Transverse colon (tissue), 4 donors: ENCODE measurements around the gene ABCC1. TPM values are rescaled to one million over a fixed set of nuclear protein-coding genes. Genes with fewer than 3 reads are reported as not detected.

ENCODE experiments used
- DNase-seq: peaks from one replicate; pipeline ENCODE4 v3.0.0-alpha.2; 2019
- H3K27ac ChIP-seq, 4 donors: fragments of 200-600 bp; sonication (generic); 2 replicates each; pipeline ENCODE4 v1.5.1; 2016 to 2018; ENCODE audit warnings: inconsistent platforms in 4 of 4
- H3K27me3 ChIP-seq: fragments of 200-600 bp; sonication (generic); 2 replicates; pipeline ENCODE4 v1.5.1; 2017; ENCODE audit warnings: inconsistent platforms
- H3K36me3 ChIP-seq, 4 donors: fragments of 200-600 bp; sonication (generic); 2 replicates each; pipeline ENCODE4 v1.5.1; 2017 to 2019; ENCODE audit warnings: inconsistent platforms in 4 of 4
- H3K4me1 ChIP-seq, 4 donors: fragments of 200-600 bp; sonication (generic); 2 replicates each; pipeline ENCODE4 v1.5.1; 2017 to 2020; ENCODE audit warnings: inconsistent platforms in 4 of 4
- H3K4me3 ChIP-seq, 4 donors: fragments of 200-600 bp; sonication (generic); 1 replicate in 1 of 4; 2 replicates in 3 of 4; pipeline versions ENCODE4 v1.5.1 to v1.6.1; 2017 to 2019; ENCODE audit warnings: inconsistent platforms in 4 of 4
- H3K9me3 ChIP-seq, 2 donors: fragments of 200-600 bp; sonication (generic); 2 replicates each; pipeline ENCODE4 v1.5.1; 2017 to 2019; ENCODE audit warnings: inconsistent platforms in 2 of 2
- EP300 ChIP-seq: sonication (generic); formaldehyde crosslinking; IDR thresholded peaks from one replicate; pipeline ENCODE4 v1.6.1; 2017; ENCODE audit warnings: antibody characterized with exemption, low read depth
- POLR2A ChIP-seq: fragments of 450-650 bp; IDR thresholded peaks from one replicate; pipeline ENCODE4 v1.6.1; 2016; ENCODE audit warnings: antibody characterized with exemption, mild to moderate bottlenecking, moderate library complexity
- POLR2AphosphoS5 ChIP-seq, 3 donors: sonication (generic); formaldehyde crosslinking; IDR thresholded peaks; one replicate each; pipeline ENCODE4 v1.6.1; 2016; ENCODE audit warnings: antibody characterized with exemption in 3 of 3
- WGBS, 2 donors: methylation state at CpG; one replicate each; pipeline ENCODE4 v1.1.5; 2018; ENCODE audit warnings: low coverage in 1 of 2; 5-methylcytosine and 5-hydroxymethylcytosine counted together
- in situ Hi-C, 4 donors: fragments of 200-750 bp; cut with MboI; loops; one replicate each; pipeline versions ENCODE4 v1.15.0 to v1.15.1; 2017; ENCODE audit warnings: low sequenced_read_pairs in 3 of 4, low pct_ligation_motif_present in 1 of 4, low pct_unique_long_range_greater_than_20kb in 1 of 4
- intact Hi-C: fragments of 100-400 bp; cut with DNase I; formaldehyde crosslinking; loops from one replicate; pipeline ENCODE4 v1.15.1; 2023; ENCODE audit warnings: low total_unique reads
- total RNA-seq, 4 donors: library from RNA; depleted of rRNA; stranded (reverse); fragments of >200 nt; gene quantifications; one replicate each; pipeline ENCODE4 v1.1.0, GENCODE V29; 2016
- TF ChIP-seq, protein P1 (sequence below), 5 experiments: fragments of 200-600 bp in 3 of 5; fragments of 450-650 bp in 2 of 5; sonication (generic) in 3 of 5; IDR thresholded peaks; 1 replicate in 2 of 5; 2 replicates in 3 of 5; pipeline ENCODE4 v1.5.1; 2016 to 2017; ENCODE audit warnings: antibody characterized with exemption in 5 of 5, inconsistent platforms in 3 of 5, mild to moderate bottlenecking in 2 of 5, moderate library complexity in 1 of 5

ABCC1 gene
- total RNA-seq, 4 donors from 2014 or later = 17.1 to 67.3 (median 36.9) TPM

DNA sequence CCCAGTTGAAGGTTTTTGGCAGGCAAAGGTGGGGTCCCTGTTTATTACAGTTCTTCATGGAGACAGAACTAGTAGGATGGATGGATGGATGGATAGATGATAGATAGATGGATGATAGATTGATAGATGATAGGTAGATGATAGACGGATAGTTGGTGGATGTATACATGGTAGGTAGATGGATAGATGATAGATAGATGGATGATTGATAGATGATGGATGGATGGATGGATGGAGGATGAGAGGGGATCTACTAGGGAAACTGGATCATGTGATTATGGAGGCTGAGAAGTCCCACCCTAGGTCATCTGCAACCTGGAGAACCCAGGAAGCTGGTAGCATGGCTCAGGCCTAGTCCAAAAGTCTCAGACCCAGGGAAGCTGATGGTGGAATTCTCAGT is 88.6 kb downstream of the ABCC1 start:
- DNase-seq = no peak
- Histone ChIP-seq H3K4me1 (no peaks in the 10 kb centered on the region), H3K27ac (no peak overlapping the region), H3K36me3 (peaks cover 0 to 18% (median 3%) of the 10 kb centered on the region in 4 donors), H3K27me3 (no peaks in the 10 kb centered on the region), H3K9me3 (no peaks in the 10 kb centered on the region), H3K4me3 (no peak overlapping the region)
- in situ Hi-C loops (no loop called here), intact Hi-C loops (no loop called here)
- WGBS, 2 donors = 100% methylated on average over 1 of the region's 1 CpG
- TF ChIP-seq, protein P1, sequence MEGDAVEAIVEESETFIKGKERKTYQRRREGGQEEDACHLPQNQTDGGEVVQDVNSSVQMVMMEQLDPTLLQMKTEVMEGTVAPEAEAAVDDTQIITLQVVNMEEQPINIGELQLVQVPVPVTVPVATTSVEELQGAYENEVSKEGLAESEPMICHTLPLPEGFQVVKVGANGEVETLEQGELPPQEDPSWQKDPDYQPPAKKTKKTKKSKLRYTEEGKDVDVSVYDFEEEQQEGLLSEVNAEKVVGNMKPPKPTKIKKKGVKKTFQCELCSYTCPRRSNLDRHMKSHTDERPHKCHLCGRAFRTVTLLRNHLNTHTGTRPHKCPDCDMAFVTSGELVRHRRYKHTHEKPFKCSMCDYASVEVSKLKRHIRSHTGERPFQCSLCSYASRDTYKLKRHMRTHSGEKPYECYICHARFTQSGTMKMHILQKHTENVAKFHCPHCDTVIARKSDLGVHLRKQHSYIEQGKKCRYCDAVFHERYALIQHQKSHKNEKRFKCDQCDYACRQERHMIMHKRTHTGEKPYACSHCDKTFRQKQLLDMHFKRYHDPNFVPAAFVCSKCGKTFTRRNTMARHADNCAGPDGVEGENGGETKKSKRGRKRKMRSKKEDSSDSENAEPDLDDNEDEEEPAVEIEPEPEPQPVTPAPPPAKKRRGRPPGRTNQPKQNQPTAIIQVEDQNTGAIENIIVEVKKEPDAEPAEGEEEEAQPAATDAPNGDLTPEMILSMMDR (IDR thresholded peaks at IDR 0.05) = no peak
- no peak for TF ChIP-seq POLR2A
- no peak for TF ChIP-seq POLR2AphosphoS5 (IDR thresholded peaks at IDR 0.05)
- no peak for TF ChIP-seq EP300

DNA sequence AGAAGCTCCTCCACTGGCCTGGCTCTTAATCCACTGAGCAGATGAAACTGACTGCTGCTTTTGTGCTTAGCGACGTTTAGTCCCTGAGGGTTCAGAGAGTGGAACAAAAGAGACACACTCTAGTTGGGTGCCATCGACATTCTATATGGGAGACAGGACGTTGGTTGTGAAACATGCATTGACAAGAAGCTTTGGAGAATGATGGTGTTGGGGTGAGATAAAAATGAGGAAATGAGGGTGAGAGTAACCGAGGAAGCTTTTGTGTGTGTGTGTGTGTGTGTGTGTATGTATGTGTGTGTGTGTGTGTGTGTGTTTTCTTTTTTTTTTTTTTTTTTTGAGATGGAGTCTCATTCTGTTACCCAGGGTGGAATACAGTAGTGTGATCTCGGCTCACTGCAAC is 89.5 kb downstream of the ABCC1 start:
- Histone ChIP-seq H3K4me3 (no peak overlapping the region), H3K27me3 (no peaks in the 10 kb centered on the region), H3K27ac (no peak overlapping the region), H3K9me3 (no peaks in the 10 kb centered on the region), H3K4me1 (no peaks in the 10 kb centered on the region), H3K36me3 (peaks cover 0 to 18% (median 3%) of the 10 kb centered on the region in 4 donors)
- intact Hi-C loops = no loop called here
- no peak for DNase-seq
- in situ Hi-C loops = no loop called here
- 50 to 67% methylated on average over 5 to 6 of the region's 6 CpGs for WGBS, 2 donors
- TF ChIP-seq POLR2A (no peak), POLR2AphosphoS5 (IDR thresholded peaks at IDR 0.05) (no peak), EP300 (no peak)
- TF ChIP-seq, protein P1 (IDR thresholded peaks at IDR 0.05) = no peak

DNA sequence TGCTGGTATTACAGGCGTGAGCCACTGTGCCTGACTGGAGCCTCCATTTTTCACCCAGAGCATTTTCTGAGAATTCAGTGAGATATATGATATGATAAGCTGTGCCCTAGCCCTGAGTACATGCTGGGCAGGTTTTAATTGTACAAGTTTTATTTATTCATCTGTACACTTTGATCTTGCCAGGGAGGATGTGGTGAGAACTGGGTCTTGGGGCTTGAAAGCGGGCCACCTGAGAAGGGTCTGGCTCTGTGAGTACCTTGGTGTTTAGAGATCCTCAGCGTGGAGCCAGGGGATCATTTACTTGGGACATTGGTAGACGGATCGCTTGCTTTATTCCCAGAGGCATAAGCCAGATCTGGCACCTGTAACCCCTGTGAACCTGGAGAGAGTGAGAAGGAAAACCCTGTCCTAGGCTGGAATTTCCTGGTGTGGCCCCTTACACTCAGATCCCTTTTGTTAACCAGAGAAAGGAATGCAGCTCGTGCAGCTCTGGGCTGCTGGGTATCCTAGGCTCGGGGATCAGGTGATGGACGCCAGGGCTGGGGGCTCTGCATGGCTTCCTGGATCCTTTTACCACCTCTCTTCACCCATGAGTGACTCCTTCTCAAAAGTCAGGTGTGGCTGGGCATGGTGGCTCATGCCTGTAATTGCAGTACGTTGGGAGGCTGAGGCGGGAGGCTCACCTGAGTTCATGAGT is 91.9 kb downstream of the ABCC1 start:
- peaks cover 0 to 27% (median 11%) of the 10 kb centered on the region in 4 donors for H3K36me3 ChIP-seq

DNA sequence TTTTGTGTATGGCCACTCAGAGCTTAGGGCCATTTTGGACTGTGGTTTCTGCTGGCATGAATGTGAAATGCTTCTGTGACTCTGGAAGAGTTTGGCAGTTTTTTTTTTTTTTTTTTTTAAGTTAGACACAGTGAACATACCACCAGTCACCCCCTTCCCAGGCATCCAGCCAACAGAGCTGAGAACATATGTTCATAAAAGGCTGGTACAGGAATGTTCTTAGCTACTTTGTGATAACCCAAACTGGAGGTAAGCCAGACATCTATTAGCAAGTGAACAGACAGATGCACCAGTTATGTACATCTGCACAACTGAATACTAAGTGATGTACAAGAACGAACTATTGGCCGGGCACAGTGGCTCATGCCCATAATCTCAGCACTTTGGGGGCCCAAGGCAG is 92.7 kb downstream of the ABCC1 start:
- in situ Hi-C loops (loop anchor here in 1 of 4 donors (10.0 kb wide), 1 partner anchor 177 kb away; no protein-coding TSS in a partner anchor), intact Hi-C loops (no loop called here)
- Histone ChIP-seq H3K27ac (no peak overlapping the region), H3K36me3 (peaks cover 0 to 31% (median 14%) of the 10 kb centered on the region in 4 donors), H3K9me3 (no peaks in the 10 kb centered on the region), H3K27me3 (no peaks in the 10 kb centered on the region), H3K4me1 (no peaks in the 10 kb centered on the region), H3K4me3 (no peak overlapping the region)
- no peak for DNase-seq
- 100% methylated on average over 2 of the region's 2 CpGs; no CpG with 5 or more reads in 1 of the 2 donors for WGBS, 2 donors
- no peak for TF ChIP-seq EP300
- no peak for TF ChIP-seq POLR2AphosphoS5 (IDR thresholded peaks at IDR 0.05)
- TF ChIP-seq, protein P1 (IDR thresholded peaks at IDR 0.05) = no peak
- no peak for TF ChIP-seq POLR2A

More for the DNA sequence above, 91.9 kb downstream of the ABCC1 start:
- no peak overlapping the region for H3K27ac ChIP-seq
- in situ Hi-C loops = loop anchor here in 1 of 4 donors (10.0 kb wide), 1 partner anchor 177 kb away; no protein-coding TSS in a partner anchor
- H3K4me1 ChIP-seq = no peaks in the 10 kb centered on the region
- TF ChIP-seq POLR2AphosphoS5 (IDR thresholded peaks at IDR 0.05) (no peak), POLR2A (no peak), EP300 (no peak)
- TF ChIP-seq, protein P1 (IDR thresholded peaks at IDR 0.05) = no peak
- H3K27me3 ChIP-seq = no peaks in the 10 kb centered on the region
- H3K4me3 ChIP-seq = no peak overlapping the region
- WGBS, 2 donors = 66 to 95% methylated on average over 3 to 10 of the region's 10 CpGs
- intact Hi-C loops = no loop called here
- no peaks in the 10 kb centered on the region for H3K9me3 ChIP-seq
- DNase-seq = no peak
